GM23338 (cell line): ENCODE data around the gene TOM1L1. TPM values are rescaled to one million over a fixed set of nuclear protein-coding genes. Genes with fewer than 3 reads are reported as not detected.

Source experiments
- ATAC-seq: fragments of 200-7000 bp; cut with Tn5 transposase; 3 replicates; pipeline ENCODE4 v1.9.1; 2020
- DNase-seq: peaks from one replicate; pipeline ENCODE4 v3.0.0-alpha.2; 2015; ENCODE audit warnings: low spot score
- H2AFZ ChIP-seq: fragments of 200-600 bp; sonication (generic); 2 replicates; pipeline ENCODE4 v1.8.0; 2016; ENCODE audit warnings: antibody characterized with exemption, mild to moderate bottlenecking, moderate library complexity
- H3F3A ChIP-seq: fragments of 200-600 bp; sonication (generic); replicated peaks from 2 replicates; pipeline ENCODE4 v1.8.0; 2017; ENCODE audit warnings: antibody characterized with exemption, mixed run types, low read depth
- H3K27ac ChIP-seq: fragments of 200-600 bp; sonication (generic); 2 replicates; pipeline ENCODE4 v1.6.1; 2016; ENCODE audit warnings: low read depth
- H3K27me3 ChIP-seq: fragments of 200-600 bp; sonication (generic); 2 replicates; pipeline ENCODE4 v1.8.0; 2016; ENCODE audit warnings: mild to moderate bottlenecking, mixed run types, moderate library complexity; ENCODE audit not compliant: insufficient read depth
- H3K36me3 ChIP-seq: fragments of 200-600 bp; sonication (generic); 2 replicates; pipeline ENCODE4 v1.8.0; 2016; ENCODE audit warnings: mild to moderate bottlenecking; ENCODE audit not compliant: insufficient read depth
- H3K4me1 ChIP-seq: fragments of 200-600 bp; sonication (generic); 2 replicates; pipeline ENCODE4 v1.8.0; 2016; ENCODE audit warnings: mild to moderate bottlenecking, moderate library complexity; ENCODE audit not compliant: insufficient read depth
- H3K4me2 ChIP-seq: fragments of 200-600 bp; sonication (generic); 2 replicates; pipeline ENCODE4 v1.7.1; 2017; ENCODE audit warnings: mixed run types
- H3K4me3 ChIP-seq: fragments of 200-600 bp; sonication (generic); 2 replicates; pipeline ENCODE4 v1.6.1; 2016; ENCODE audit warnings: mixed run types
- H3K79me2 ChIP-seq: fragments of 200-600 bp; sonication (generic); replicated peaks from 2 replicates; pipeline ENCODE4 v1.8.0; 2017; ENCODE audit warnings: mild to moderate bottlenecking; ENCODE audit not compliant: insufficient read depth
- H3K9me2 ChIP-seq: fragments of 200-600 bp; sonication (generic); 2 replicates; pipeline ENCODE4 v1.8.0; 2017; ENCODE audit not compliant: insufficient read depth
- H4K20me1 ChIP-seq: fragments of 200-600 bp; sonication (generic); replicated peaks from 2 replicates; pipeline ENCODE4 v1.8.0; 2017; ENCODE audit warnings: mild to moderate bottlenecking; ENCODE audit not compliant: insufficient read depth
- H3K27ac Mint-ChIP-seq: 2 replicates; pipeline ENCODE4 v1.8.0; 2020; ENCODE audit warnings: inconsistent platforms, mild to moderate bottlenecking, moderate library complexity, mixed read lengths
- H3K27me3 Mint-ChIP-seq: 3 replicates; pipeline ENCODE4 v1.8.0; 2022; ENCODE audit warnings: low read depth, mild to moderate bottlenecking, moderate library complexity, mixed read lengths, inconsistent platforms; ENCODE audit not compliant: insufficient read depth, poor library complexity
- H3K36me3 Mint-ChIP-seq: 3 replicates; pipeline ENCODE4 v1.8.0; 2021; ENCODE audit warnings: low read depth, mild to moderate bottlenecking, inconsistent platforms, moderate library complexity, mixed read lengths
- H3K4me1 Mint-ChIP-seq: 3 replicates; pipeline ENCODE4 v1.8.0; 2020; ENCODE audit warnings: mild to moderate bottlenecking, inconsistent platforms, mixed read lengths
- H3K4me3 Mint-ChIP-seq: 3 replicates; pipeline ENCODE4 v1.8.0; 2021; ENCODE audit warnings: moderate library complexity, mild to moderate bottlenecking, inconsistent platforms, mixed read lengths
- H3K9me3 Mint-ChIP-seq: 3 replicates; pipeline ENCODE4 v1.8.0; 2020; ENCODE audit warnings: moderate library complexity, mild to moderate bottlenecking, inconsistent platforms, mixed read lengths
- CREB1 ChIP-seq: fragments of 250-450 bp; sonication (Bioruptor Pico); IDR thresholded peaks from 2 replicates; pipeline ENCODE4 v1.5.0; 2020; ENCODE audit warnings: low read depth, mild to moderate bottlenecking, moderate library complexity
- CTCF ChIP-seq, 2 experiments: fragments of 200-600 bp in 1 of 2; sonication (generic) in 1 of 2; conservative IDR thresholded peaks; 2 replicates each; pipeline versions ENCODE4 v1.5.1 to v1.6.1; 2016 to 2017; ENCODE audit warnings: antibody characterized with exemption in 2 of 2, low read depth in 2 of 2, mild to moderate bottlenecking in 2 of 2, moderate library complexity in 1 of 2
- ETS1 ChIP-seq: IDR thresholded peaks from 2 replicates; pipeline ENCODE4 v1.6.1; 2016; ENCODE audit warnings: antibody characterized with exemption
- JUNB ChIP-seq: IDR thresholded peaks from one replicate; pipeline ENCODE4 v1.6.1; 2016; ENCODE audit warnings: antibody characterized with exemption; ENCODE audit not compliant: unreplicated experiment
- NANOG ChIP-seq: IDR thresholded peaks from 2 replicates; pipeline ENCODE4 v1.6.1; 2016; ENCODE audit warnings: antibody characterized with exemption, borderline replicate concordance
- POLR2AphosphoS5 ChIP-seq: IDR thresholded peaks from 2 replicates; pipeline ENCODE4 v1.6.1; 2016; ENCODE audit warnings: antibody characterized with exemption, low read depth
- STAT1 ChIP-seq: IDR thresholded peaks from one replicate; pipeline ENCODE4 v1.6.1; 2016; ENCODE audit warnings: antibody characterized with exemption; ENCODE audit not compliant: unreplicated experiment
- ZNF114 ChIP-seq: fragments of 250-450 bp; sonication (Bioruptor Pico); IDR thresholded peaks from 2 replicates; pipeline ENCODE4 v1.5.0; 2020; ENCODE audit warnings: mild to moderate bottlenecking, moderate library complexity
- ZNF331 ChIP-seq: fragments of 250-450 bp; sonication (Bioruptor Pico); IDR thresholded peaks from 2 replicates; pipeline ENCODE4 v1.5.0; 2020; ENCODE audit warnings: low read depth, mild to moderate bottlenecking, moderate library complexity
- ZNF462 ChIP-seq: fragments of 250-450 bp; sonication (Bioruptor Pico); IDR thresholded peaks from 2 replicates; pipeline ENCODE4 v1.5.0; 2020; ENCODE audit warnings: mild to moderate bottlenecking, moderate library complexity
- polyA plus RNA-seq: library from polyadenylated mRNA; unstranded; fragments of >200 nt; fragmentation: Nextera tagmentation; extraction: Ambion mirVana; gene quantifications from 2 replicates; pipeline ENCODE4 v1.2.1, GENCODE V29; 2016
- total RNA-seq: library from RNA; depleted of rRNA; stranded (reverse); fragments of >200 nt; shearing (Covaris generic); gene quantifications from 2 replicates; pipeline ENCODE4 v1.2.3, GENCODE V29; 2014

Gene TOM1L1
- total and polyA plus RNA-seq, 2 experiments from 2014 or later: 46.8 to 58.0 TPM

GRCh38 chr17:54920819-54921218, 20.2 kb downstream of the TOM1L1 start:
- Mint-ChIP-seq H3K27me3 (peaks cover 2% of the 10 kb centered on the region), H3K4me1 (peaks cover 23% of the 10 kb centered on the region), H3K4me3 (no peak overlapping the region), H3K27ac (peak overlapping the region; percentile 76), H3K9me3 (peaks cover 7% of the 10 kb centered on the region; the same call in 2 of the 3 replicates), H3K36me3 (peaks cover 78% of the 10 kb centered on the region)
- TF ChIP-seq ZNF114: no peak
- no peak for TF ChIP-seq STAT1
- TF ChIP-seq ZNF331: no peak
- TF ChIP-seq NANOG: no peak
- TF ChIP-seq POLR2AphosphoS5: no peak
- TF ChIP-seq CTCF (conservative IDR thresholded peaks at IDR 0.05; ENCODE audit: low read depth in 2 of 2): no peak
- no peak for TF ChIP-seq JUNB
- TF ChIP-seq ZNF462: no peak
- TF ChIP-seq ETS1: no peak
- no peak for TF ChIP-seq CREB1 (CRISPR knock-in tag)
- Histone ChIP-seq H2AFZ (no peak overlapping the region), H3F3A (no peaks in the 10 kb centered on the region), H3K36me3 (peaks cover 25% of the 10 kb centered on the region), H3K27ac (no peak overlapping the region), H3K79me2 (no peaks in the 10 kb centered on the region; the same call in 1 of the 2 replicates), H3K4me1 (peaks cover 16% of the 10 kb centered on the region), H3K4me3 (no peak overlapping the region), H4K20me1 (peaks cover 3% of the 10 kb centered on the region; the same call in 1 of the 2 replicates), H3K27me3 (no peaks in the 10 kb centered on the region), H3K9me2 (no peaks in the 10 kb centered on the region), H3K4me2 (no peak overlapping the region)
- ATAC-seq (no peak), DNase-seq (no peak)
